Adrenal gland (tissue), 5 donors: ENCODE results near the gene CUL1.

Source experiments
- POLR2A ChIP-seq, 2 donors: fragments of 450-650 bp; IDR thresholded peaks; one replicate each; pipeline ENCODE4 v1.6.1; 2017; ENCODE audit warnings: antibody characterized with exemption in 2 of 2, mild to moderate bottlenecking in 2 of 2, moderate library complexity in 1 of 2
- TF ChIP-seq, protein P1 (sequence below), 6 experiments: fragments of 450-650 bp in 4 of 6; fragments of 200-600 bp in 2 of 6; sonication (generic) in 1 of 6; IDR thresholded peaks; 1 replicate in 5 of 6; 2 replicates in 1 of 6; pipeline versions ENCODE4 v1.5.1 to v1.8.0; 2016 to 2021; ENCODE audit warnings: antibody characterized with exemption in 6 of 6, mild to moderate bottlenecking in 2 of 6, moderate library complexity in 1 of 6
- donor health status: DM: no; HTN: no; CAD: no.

DNA sequence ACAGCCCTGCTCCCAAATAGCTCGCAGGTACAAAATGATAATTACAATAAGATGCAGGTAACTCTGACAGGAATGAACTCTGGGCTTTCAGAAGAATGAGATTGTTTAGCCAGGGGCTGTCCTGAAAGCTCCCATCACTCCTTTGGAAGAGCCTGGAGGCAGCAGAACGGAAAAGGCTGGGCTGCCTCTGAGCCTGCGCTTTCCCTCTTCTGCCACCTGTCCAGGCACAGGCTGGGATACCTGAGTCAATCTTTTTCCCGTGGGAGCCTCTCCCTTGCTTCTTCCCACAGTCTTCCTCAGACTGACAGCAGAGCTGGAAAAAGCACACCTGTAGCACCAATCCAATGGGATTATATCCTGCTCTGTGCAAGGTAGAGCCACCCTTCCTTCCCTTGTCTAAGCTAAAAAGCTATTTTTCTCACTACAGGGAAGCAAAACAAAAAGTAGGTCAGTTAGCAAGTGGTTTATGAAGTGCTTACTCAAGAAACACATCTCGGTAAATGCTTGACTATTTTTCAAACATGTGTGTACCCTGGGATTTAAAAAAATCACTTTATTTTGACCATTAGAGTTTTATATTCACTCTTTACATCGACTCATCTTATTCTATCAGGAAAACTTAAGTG lies 12.3 kb upstream of the CUL1 start:
- TF ChIP-seq, protein P1, sequence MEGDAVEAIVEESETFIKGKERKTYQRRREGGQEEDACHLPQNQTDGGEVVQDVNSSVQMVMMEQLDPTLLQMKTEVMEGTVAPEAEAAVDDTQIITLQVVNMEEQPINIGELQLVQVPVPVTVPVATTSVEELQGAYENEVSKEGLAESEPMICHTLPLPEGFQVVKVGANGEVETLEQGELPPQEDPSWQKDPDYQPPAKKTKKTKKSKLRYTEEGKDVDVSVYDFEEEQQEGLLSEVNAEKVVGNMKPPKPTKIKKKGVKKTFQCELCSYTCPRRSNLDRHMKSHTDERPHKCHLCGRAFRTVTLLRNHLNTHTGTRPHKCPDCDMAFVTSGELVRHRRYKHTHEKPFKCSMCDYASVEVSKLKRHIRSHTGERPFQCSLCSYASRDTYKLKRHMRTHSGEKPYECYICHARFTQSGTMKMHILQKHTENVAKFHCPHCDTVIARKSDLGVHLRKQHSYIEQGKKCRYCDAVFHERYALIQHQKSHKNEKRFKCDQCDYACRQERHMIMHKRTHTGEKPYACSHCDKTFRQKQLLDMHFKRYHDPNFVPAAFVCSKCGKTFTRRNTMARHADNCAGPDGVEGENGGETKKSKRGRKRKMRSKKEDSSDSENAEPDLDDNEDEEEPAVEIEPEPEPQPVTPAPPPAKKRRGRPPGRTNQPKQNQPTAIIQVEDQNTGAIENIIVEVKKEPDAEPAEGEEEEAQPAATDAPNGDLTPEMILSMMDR (IDR thresholded peaks at IDR 0.05) = no peak
- TF ChIP-seq POLR2A (IDR thresholded peaks at IDR 0.05) = no peak
